ENCODE results near the gene TRABD2B.

Gene TRABD2B

GRCh38 chr1:47713975-47714767 lies 283.0 kb downstream of the TRABD2B start:
- no peaks in the 10 kb centered on the region for H3K9me3 ChIP-seq
- in situ Hi-C loops (cut with MboI; ENCODE audit: low sequenced_read_pairs) = loop anchor here (5.0 to 10.0 kb wide), 3 partner anchors 282 to 519 kb away; partner anchors contain the start of gene PDZK1IP1
- peaks cover 12% of the 10 kb centered on the region for H3K4me1 ChIP-seq
- no peak overlapping the region for H3K4me3 ChIP-seq
- DNase-seq (ENCODE audit: low spot score in 2 of 2) = no peak
- H3K36me3 ChIP-seq (replicated peaks) = no peaks in the 10 kb centered on the region
- peaks cover 25% of the 10 kb centered on the region for H3K27me3 ChIP-seq (ENCODE audit: low read depth)

GRCh38 chr1:47713333-47713953 lies 283.7 kb downstream of the TRABD2B start:
- peaks cover 25% of the 10 kb centered on the region for H3K27me3 ChIP-seq (ENCODE audit: low read depth)
- in situ Hi-C loops (cut with MboI; ENCODE audit: low sequenced_read_pairs) = loop anchor here (5.0 to 10.0 kb wide), 3 partner anchors 281 to 519 kb away; partner anchors contain the start of gene PDZK1IP1
- H3K4me1 ChIP-seq = peaks cover 15% of the 10 kb centered on the region

GRCh38 chr1:47712596-47713299 lies 284.4 kb downstream of the TRABD2B start:
- in situ Hi-C loops (cut with MboI; ENCODE audit: low sequenced_read_pairs) = loop anchor here (5.0 to 10.0 kb wide), 3 partner anchors 280 to 518 kb away; partner anchors contain the start of gene PDZK1IP1
- Histone ChIP-seq H3K9me3 (no peaks in the 10 kb centered on the region), H3K4me3 (no peak overlapping the region), H3K27me3 (ENCODE audit: low read depth) (peaks cover 21% of the 10 kb centered on the region), H3K4me1 (peaks cover 15% of the 10 kb centered on the region), H3K36me3 (replicated peaks) (no peaks in the 10 kb centered on the region)
- DNase-seq (ENCODE audit: low spot score in 2 of 2) = no peak

More at GRCh38 chr1:47713333-47713953, 283.7 kb downstream of the TRABD2B start:
- Histone ChIP-seq H3K9me3 (no peaks in the 10 kb centered on the region), H3K4me3 (no peak overlapping the region), H3K36me3 (replicated peaks) (no peaks in the 10 kb centered on the region)
- no peak for DNase-seq (ENCODE audit: low spot score in 2 of 2)

- no peak overlapping the region for H3K4me3 ChIP-seq
- no peaks in the 10 kb centered on the region for H3K36me3 ChIP-seq (replicated peaks)
- no peak for DNase-seq (ENCODE audit: low spot score in 2 of 2)
- in situ Hi-C loops (cut with MboI; ENCODE audit: low sequenced_read_pairs) = loop anchor here (5.0 to 10.0 kb wide), 3 partner anchors 280 to 517 kb away; partner anchors contain the start of gene PDZK1IP1
- H3K9me3 ChIP-seq = no peaks in the 10 kb centered on the region
- H3K4me1 ChIP-seq = peaks cover 15% of the 10 kb centered on the region
- H3K27me3 ChIP-seq (ENCODE audit: low read depth) = peaks cover 16% of the 10 kb centered on the region
These were observed 285.2 kb downstream of the TRABD2B start for GRCh38 chr1:47711848-47712492.

GRCh38 chr1:47711184-47711847 lies 285.9 kb downstream of the TRABD2B start:
- in situ Hi-C loops (cut with MboI; ENCODE audit: low sequenced_read_pairs) = loop anchor here (5.0 to 10.0 kb wide), 3 partner anchors 279 to 517 kb away; partner anchors contain the start of gene PDZK1IP1
- H3K4me3 ChIP-seq = no peak overlapping the region
- H3K36me3 ChIP-seq (replicated peaks) = no peaks in the 10 kb centered on the region
- no peaks in the 10 kb centered on the region for H3K9me3 ChIP-seq
- H3K4me1 ChIP-seq = peaks cover 15% of the 10 kb centered on the region
- no peak for DNase-seq (ENCODE audit: low spot score in 2 of 2)
- peaks cover 14% of the 10 kb centered on the region for H3K27me3 ChIP-seq (ENCODE audit: low read depth)

Measured in HAP-1 (cell line).